HG03108 (cell line): ENCODE measurements around the gene CHMP5.

ENCODE experiments used
- ATAC-seq: cut with Tn5 transposase; IDR thresholded peaks from one replicate; pipeline ENCODE4 v1.9.1; 2021; ENCODE audit warnings: moderate library complexity; ENCODE audit not compliant: unreplicated experiment

Gene CHMP5

DNA sequence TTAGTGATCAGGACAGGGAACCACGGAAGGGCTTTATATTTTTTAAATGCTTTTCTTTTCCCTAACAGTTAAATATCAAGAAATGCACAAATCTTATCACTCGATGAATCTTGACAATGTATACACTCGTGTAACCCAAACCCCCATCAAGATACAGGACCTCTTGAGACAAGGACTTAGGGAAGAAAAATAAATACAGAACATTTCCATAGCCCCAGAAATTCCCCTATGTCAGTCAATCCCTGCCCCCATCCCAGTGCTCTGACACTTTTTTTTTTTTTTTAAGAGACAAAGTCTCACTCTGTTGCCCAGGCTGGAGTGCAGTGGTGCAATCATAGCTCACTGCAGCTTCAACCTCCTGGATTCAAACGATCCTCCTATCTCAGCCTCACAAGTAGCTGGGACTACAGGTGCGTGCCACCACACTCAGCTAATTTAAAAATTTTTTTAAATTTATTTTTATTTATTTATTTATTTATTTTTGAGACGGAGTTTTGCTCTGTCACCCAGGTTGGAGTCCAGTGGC lies 22.2 kb upstream of the CHMP5 start:
- no peak for ATAC-seq

DNA sequence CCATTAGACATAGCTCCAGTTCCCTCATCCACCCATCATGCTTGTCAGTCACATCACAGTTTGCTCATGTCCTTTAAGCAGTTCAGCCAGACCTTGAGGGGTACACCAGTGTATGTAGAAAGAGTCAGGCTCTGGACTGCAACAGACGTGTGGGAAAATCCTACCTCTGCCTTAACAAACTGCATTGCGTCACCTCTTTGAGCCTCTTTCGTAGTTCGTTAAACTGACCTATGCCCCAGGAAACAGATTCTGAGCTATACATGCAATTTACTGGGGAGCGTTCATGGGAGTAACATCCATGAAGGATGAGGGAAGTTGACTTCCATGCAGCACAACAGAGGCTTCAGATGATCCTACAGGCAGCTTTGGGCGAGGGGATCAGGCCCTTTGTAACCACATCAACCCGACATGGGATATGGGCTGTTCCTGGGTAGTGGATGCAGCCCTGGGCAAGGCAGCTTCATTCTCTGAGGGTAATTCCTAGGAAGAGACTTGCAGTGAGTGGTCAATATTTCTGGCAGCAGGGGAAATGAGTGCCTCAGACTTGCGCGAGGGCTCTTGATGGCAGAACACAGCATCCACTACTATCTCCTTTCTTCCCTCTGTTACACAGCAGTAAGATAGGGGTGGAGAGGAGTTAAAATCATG lies 20.6 kb upstream of the CHMP5 start:
- ATAC-seq, result no peak

DNA sequence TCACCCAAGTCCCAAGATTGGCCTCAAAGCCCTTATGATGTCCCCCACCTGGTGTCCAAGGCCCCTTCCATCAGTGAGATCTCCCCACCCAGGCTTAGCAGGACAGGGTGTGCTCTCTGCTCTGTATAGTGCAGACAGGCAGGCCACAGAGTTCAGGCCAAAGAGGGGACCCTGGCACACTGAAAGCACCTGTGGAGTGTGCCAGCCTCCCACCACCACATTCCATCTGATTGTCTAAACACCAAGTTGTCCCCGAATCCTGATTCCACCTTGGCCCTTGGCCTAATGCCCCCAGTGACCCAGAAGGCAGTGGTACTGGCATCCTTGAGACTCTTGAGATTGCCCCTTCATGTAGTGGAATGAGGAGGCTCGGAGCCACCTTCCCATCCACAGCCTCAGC lies 19.5 kb upstream of the CHMP5 start:
- ATAC-seq, result no peak

DNA sequence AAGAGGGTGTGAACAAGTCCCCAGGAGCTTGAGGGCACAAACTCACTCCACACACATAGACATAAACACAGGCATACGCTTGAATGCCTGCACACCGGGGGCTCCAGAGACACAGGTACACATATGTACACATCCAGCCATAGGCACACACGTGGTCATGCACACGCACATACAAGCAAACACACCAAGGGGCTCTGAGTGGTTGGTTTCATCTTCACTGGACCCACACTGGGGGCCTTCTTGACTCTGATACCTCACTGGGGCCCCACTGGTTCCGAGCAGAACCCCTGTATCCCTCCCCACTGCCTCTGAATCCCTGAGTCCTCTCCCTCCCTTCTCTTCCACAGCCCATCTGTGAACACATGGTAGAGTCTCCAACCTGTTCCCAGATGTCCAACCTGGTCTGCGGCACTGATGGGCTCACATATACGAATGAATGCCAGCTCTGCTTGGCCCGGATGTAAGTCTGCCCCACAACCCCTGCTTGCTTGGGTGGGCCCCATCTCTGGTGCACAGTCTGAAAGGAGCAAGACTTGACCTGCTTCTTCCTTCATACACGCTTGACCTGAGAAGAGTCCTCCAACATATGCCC lies 18.5 kb upstream of the CHMP5 start:
- no peak for ATAC-seq

DNA sequence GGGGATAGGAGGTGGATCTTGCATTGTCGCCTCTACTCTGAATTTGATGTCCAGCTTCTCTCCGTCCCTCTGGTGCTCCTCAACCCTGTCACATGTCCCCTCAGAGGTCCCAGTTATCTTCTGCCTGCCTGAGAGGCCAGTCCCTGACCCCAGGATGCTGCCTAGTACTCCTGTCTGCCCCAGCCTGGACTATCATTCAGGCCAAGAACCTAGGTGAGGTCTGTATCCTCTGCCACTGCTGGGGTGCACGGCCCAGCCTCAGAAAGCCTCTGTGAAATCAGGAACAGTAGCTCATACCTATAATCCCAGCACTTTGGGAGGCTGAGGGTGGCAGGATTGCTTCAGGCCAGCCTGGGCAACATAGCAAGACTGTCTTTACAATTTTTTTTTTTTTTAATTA lies 16.2 kb upstream of the CHMP5 start:
- ATAC-seq, result peak; percentile 3

DNA sequence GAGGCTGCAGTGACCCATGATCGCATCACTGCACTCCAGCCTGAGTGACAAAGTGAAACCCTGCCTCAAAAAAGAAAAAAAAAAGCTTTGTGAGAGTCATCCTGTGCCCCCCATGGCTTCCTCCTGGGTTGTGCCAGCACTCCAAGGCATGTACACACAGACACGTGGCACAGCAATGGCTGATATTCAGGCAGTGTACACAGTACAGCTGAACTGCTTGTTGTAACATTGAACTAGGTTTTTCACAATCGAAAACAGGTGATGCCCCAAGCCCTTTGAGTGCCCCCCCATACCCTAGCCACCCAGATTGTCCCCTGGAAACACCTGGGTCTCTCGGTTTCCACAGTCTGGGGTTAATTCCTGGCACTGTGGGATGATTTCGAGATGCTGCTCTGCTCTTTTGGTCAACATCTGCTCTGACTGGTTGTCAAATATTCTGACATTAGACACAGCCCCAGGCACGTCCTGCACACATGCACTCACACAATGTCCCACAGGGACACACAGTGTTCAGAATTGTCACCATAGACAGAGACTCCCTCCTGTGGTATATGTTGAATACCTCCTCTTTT lies 15.7 kb upstream of the CHMP5 start:
- ATAC-seq, result peak; percentile 51

DNA sequence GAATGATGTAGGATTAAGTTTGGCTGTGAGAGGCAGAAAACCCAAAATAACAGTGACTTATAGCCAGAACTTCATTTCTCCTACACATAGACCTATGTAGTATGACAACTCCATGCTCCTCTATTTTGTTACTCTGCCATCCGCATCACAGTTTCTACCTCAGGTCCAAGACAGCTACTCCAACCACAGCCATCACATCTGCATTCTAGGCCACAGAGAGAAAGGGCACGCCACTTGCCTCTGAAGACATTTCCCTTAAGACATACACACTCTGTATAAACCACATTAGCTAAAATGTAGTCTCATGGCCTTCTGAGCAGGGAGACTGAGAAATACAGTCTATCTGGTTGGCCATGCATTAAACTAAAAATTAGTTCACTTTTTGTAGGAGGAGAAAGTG lies 14.9 kb upstream of the CHMP5 start:
- no peak for ATAC-seq

DNA sequence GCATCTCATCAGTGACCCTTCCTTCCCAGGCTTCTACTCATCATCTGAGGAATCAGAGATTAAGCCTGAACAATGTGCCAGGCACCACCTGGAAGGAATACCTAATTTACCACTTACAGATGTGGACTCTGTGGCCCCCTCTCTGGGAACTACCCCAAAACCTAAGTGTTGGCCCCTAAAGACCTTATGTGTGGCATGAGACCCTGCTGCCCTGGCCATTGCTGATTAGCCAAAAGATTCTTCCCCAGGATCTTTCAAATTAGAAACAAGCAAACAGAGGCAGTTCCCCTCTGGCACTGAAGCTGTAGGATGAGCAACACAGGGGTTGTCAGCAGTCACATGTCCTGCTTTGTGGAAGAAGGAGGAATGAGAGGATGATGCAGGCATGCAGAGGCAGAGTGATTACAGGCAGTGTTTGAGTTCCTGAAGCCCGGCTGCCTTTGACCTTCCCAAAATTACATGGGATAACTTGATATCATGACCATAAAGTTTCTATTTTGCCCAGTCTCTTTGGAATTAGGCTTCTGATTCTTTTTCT lies 14.3 kb upstream of the CHMP5 start:
- no peak for ATAC-seq

DNA sequence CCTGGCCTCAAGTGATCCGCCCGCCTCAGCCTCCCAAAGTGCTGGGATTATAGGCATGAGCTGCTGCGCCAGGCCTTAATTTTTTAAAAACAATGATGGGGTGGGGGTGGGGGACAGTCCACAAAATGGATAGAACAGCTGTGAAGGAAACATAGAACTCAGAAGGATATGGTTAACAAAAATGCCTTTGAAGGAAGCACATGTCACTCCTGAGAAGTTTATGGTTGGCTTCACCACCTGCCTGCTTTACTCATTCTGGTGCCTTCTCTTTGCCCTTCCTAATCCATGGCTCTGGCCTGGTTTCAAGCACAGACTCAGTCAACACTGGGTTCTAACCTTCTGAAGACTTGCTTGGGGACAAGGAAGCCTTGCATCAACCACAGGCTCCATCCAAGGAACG lies 10.6 kb upstream of the CHMP5 start:
- ATAC-seq, result no peak

DNA sequence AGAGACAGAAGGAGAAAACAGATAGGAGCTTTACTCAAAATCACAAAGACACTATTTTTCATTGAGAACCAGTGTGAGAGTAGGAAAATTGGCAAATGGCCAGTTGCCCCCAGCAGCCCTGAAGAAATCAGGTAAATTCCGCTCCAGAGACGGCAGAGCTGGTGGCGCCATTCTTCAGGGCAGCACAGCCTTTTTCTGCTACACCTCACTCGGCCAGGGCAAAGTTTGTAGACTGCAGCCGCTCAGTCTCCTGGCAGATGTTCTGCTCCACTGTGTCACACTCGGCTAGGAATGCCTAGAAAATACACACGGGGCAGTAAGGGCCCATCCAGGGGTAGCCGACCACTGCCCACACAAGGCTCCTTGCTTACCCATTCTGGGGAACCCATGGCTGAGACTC lies 9.8 kb upstream of the CHMP5 start:
- ATAC-seq, result no peak

DNA sequence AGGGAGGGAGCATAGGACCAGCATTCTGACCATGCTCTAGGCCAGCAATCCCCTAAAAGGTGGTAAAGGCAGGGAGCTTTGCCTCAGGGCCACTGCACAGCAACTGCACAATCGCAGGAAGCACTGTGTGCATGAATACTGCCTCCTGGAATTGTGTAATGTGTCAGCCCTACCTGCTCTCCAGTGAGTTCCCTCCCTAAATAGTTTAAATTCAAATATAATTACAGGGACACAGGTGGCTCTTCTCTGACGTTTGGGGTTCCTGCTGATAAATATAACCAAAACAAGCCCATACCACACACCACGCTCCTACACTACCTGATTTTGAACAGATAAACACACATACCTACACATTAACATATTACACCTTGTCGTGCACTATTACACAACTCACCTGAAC lies 9.4 kb upstream of the CHMP5 start:
- ATAC-seq, result no peak

DNA sequence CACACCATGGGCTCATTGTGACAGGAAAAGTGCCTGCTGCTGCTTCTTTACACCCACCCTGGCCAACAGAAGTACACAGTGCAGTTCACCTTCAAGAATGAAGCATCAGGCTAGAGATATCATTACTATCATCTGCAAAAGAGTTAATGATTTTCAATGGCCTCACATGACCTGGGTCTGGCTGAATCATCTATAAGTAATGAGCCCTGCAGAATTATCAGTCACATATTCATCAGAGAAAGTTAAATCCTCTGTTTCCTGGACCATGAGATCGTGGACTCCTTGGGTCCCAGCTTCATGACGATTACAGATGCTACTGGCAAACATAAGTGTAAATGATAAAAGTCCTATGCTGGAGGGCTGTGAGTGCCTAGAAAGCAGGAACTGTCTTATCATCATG lies 8.6 kb upstream of the CHMP5 start:
- no peak for ATAC-seq

DNA sequence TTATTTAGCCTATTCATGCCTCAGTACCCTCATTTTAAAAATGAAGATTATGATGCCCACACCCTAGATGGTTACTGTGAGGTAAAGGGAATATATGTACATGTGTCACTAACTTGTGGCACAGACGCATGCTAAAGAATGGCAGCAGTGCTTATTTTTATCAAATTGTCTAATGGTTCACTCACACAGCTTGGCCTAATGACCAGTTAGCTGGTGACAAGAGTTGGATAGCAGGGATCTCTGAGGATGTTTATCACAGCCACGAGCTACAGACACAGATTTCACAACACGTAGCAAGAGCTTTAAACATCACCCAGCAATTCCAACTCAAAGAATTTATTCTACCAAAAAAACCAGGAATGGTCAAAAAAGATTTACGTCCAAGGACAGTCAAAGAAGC lies 7.6 kb upstream of the CHMP5 start:
- ATAC-seq, result no peak

DNA sequence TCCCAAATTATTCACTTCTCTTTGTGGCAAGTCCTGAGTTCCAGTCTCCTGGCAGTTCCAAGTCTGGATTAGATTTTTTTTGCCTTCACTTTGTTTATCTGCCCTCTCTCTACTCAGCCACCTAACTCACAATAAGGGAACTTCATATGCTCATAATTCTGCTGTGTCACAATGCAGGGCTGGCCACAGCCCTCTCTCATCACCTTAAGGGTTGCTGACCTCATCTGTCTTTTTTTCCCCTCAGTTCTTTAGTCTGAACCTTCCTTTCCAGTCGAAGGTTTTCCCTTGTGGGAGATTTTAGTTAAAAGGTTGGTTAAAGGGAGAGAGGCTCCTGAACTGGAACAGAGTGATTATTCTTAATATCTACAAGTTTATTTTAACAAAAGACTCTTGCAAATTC lies 4.5 kb upstream of the CHMP5 start:
- no peak for ATAC-seq

DNA sequence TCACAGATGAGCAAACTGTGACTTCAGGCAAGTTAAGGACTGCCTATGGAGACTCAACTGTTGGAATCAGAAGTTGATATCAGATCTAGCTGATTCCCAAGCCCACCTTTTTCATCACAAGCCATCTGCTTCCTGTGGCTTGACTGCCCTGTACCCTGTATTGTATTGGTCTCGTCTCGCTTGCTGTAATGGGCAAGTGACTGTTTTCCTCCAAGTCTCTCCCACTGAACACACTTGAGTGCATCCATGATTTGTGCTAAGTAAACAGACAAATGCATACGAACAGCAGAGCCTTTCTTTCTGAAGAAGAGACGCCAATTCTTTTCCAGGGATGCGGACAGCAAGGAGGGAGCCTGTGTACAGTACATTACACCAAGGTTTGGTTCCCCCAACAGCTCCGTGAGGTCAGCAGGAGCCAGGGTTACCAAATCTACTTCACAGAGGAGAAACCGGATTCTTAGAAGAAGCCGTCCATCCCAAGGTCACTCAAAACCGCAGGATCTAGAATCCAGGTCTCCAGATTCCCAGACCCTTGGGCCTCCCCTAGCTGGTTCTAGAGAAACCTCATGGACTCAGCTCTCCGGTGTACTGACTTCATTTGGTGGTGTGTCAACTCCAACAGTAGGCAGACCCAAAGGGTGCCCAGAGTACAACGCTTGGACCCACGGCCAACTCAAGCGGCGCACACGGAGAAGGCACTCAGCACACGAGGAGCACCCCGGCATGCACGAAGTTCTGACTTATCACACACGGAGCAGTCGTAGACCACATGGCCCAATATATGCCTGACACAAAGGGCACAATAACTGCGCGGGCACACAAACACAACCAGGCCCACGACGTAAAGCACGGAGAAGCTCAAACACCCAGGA lies 1.5 kb upstream of the CHMP5 start:
- no peak for ATAC-seq

DNA sequence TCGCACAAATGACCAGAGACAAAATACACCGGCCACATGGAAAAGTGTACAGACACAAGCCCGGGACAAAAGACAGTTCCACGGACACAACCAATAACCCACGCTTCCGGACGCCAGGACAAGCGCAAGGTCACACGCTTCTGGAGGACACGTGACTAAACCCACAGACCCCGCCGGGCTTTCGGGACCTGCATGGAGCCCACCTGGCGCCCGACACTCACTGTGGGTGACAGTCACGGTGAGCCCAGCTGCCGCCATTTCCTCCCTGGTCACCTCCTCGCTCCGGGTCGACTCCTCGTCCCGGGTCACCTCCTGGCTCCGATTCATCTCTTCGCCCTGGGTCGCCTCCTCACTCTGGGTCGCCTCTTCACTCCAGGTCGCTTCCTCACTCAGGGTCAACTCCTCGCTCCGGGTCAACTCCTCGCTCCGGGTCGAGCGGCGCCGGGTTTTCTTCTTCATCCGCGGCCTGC lies 811 bp upstream of the CHMP5 start:
- ATAC-seq, result peak; percentile 18

DNA sequence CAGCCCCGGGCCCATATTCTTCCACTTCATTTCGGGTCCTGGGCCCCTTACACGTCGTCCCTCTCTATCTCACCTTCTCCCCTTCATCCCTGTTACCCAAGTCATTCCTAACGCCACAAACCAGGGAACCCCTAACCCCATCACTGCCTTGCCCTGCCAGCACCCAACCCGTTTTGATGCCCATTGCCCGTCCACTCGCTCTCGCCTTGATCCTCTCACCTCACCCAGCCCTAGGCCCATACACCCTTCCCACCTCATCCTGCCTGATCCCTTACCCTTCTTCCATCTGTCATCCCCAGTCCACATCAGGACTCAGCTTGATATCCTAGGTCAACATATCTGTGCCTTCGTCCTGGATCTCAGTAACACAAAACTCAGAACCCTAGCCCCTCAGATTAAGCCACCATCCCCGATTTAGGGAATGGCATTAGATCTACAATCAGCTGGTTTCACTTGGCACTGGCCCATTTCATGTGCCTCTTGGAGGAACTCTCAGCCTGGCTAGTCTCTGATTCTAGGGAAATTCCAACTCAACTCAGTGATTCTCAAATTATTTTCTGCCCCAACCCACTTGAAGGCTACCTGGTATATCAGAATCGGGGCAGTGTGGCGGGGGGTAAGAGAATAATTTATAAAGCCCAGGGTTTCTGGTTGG lies 489 bp downstream of the CHMP5 start:
- no peak for ATAC-seq

DNA sequence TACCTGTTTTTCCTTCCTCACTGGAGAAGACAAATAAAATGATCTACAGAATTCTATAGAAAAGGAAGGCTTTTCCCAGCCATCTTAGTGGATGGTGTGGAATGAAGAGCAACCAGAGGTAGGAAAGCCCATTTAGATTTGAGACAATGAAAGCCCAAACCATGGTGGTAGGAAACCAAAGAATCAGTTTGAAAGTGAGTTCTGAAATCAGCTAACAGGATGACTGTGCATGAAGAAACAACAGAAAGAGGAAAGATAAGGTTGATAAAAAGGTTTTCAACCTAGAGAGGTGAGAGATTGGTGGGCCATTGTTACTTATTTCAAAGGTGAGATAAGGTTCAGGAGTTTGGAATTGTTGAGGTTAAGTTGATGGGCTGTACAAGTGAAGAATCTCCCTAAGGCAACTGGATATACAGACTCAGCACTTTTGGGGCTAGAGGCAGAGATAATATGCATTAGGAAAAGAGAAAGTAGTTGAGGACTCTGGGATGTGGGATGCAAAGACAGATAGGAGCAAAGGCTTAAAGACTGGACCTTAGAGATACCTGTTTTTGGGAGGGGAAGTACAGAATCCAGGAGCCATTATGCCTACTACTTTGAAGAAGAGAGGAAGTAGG lies 2.4 kb downstream of the CHMP5 start:
- no peak for ATAC-seq

DNA sequence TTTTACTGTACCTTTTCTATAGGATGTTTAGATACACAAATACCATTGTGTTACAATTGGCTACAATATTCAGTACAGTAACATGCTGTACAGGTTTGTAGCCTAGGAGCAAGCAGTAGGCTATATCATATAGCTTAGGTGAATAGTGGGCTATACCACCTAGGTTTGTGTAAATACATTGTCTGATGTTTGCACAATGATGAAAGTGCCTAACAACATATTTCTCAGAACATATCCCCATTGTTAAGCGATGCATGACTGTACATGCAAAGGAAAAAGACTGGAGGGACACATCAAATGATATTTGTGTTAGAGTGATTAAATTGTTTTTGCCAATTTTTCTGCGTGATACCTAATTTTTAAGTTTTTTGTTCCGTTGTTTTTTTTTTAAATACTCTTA lies 5.3 kb downstream of the CHMP5 start:
- ATAC-seq, result no peak

DNA sequence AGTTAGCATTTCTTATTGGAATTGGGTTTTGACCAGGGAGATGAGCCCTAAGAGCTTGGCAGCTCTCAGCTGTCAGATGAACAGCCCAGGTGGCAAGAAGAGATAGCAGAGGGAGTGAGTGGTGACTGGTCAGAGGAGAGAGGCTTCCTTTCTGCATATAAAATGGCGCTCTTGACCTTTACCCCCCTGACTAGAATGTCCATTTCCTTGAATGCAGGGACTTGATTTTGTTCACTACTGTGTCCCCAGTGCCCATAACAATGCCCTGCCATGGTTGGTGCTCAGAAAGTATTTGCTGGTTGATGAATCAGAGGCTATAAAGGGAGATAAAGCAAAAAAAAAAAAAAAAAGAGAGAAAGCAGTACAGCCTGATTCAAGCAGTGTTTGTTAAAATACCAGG lies 7.2 kb downstream of the CHMP5 start:
- ATAC-seq, result no peak
